Endodermal cell (in vitro differentiated cells): ENCODE measurements around the gene ZWILCH. TPM values are rescaled to one million over a fixed set of nuclear protein-coding genes. Genes with fewer than 3 reads are reported as not detected.

Source experiments
- DNase-seq: peaks from one replicate; pipeline ENCODE4 v3.0.0-alpha.2; 2017
- H3K27ac ChIP-seq: 2 replicates; pipeline ENCODE4 v1.5.1; 2013; ENCODE audit warnings: mild to moderate bottlenecking, low read depth, low read length, moderate library complexity
- H3K27me3 ChIP-seq: 2 replicates; pipeline ENCODE4 v1.6.1; 2013; ENCODE audit warnings: mild to moderate bottlenecking, low read length, moderate library complexity; ENCODE audit not compliant: insufficient read depth, control insufficient read depth, poor library complexity, severe bottlenecking
- H3K36me3 ChIP-seq: 2 replicates; pipeline ENCODE4 v1.7.0; 2013; ENCODE audit warnings: mild to moderate bottlenecking, low read length, moderate library complexity; ENCODE audit not compliant: control insufficient read depth, insufficient read depth
- H3K4me1 ChIP-seq: one replicate; pipeline ENCODE4 v1.7.0; 2013; ENCODE audit warnings: low read length; ENCODE audit not compliant: control insufficient read depth, insufficient read depth
- H3K4me3 ChIP-seq: 2 replicates; pipeline ENCODE4 v1.5.1; 2013; ENCODE audit warnings: mild to moderate bottlenecking, low read length, moderate library complexity
- H3K9ac ChIP-seq: 2 replicates; pipeline ENCODE4 v1.6.1; 2013; ENCODE audit warnings: mild to moderate bottlenecking, low read length, moderate library complexity; ENCODE audit not compliant: poor library complexity, severe bottlenecking; ENCODE audit errors: extremely low read depth
- H3K9me3 ChIP-seq: 2 replicates; pipeline ENCODE4 v1.6.1; 2013; ENCODE audit warnings: mild to moderate bottlenecking, low read length, moderate library complexity; ENCODE audit not compliant: control insufficient read depth
- H3K27ac Mint-ChIP-seq: 2 replicates; pipeline ENCODE4 v1.8.0; 2020; ENCODE audit warnings: mixed read lengths
- H3K27me3 Mint-ChIP-seq: 2 replicates; pipeline ENCODE4 v1.8.0; 2021; ENCODE audit warnings: mild to moderate bottlenecking, mixed read lengths; ENCODE audit not compliant: insufficient read depth
- H3K36me3 Mint-ChIP-seq: 2 replicates; pipeline ENCODE4 v1.8.0; 2020; ENCODE audit warnings: low read depth, mixed read lengths
- H3K4me1 Mint-ChIP-seq: 2 replicates; pipeline ENCODE4 v1.8.0; 2020; ENCODE audit warnings: mixed read lengths
- H3K4me3 Mint-ChIP-seq: 2 replicates; pipeline ENCODE4 v1.8.0; 2020; ENCODE audit warnings: mild to moderate bottlenecking, moderate library complexity, mixed read lengths
- H3K9me3 Mint-ChIP-seq: 2 replicates; pipeline ENCODE4 v1.8.0; 2020; ENCODE audit warnings: mild to moderate bottlenecking, mixed read lengths
- WGBS, 2 experiments: methylation state at CpG; one replicate each; pipeline versions ENCODE4 v1.1.5 to v1.1.7; 2013; ENCODE audit warnings: missing lambda C conversion rate in 2 of 2, mixed read lengths in 1 of 2; ENCODE audit not compliant: insufficient coverage in 1 of 2, insufficient read length in 1 of 2; 5-methylcytosine and 5-hydroxymethylcytosine counted together
- total RNA-seq, 2 donors: library from RNA; stranded (reverse); fragmentation: NEBNext Ultra II Directional in 1 of 2; extraction: Animal tissue kit (Norgen Biotek cat#: 25700) in 1 of 2; gene quantifications; 2 replicates in 1 of 2; 3 replicates in 1 of 2; pipeline ENCODE4 v1.2.1, GENCODE V29; 2021
- TF ChIP-seq, protein P1 (sequence below): fragments of 200-600 bp; sonication (generic); conservative IDR thresholded peaks from 2 replicates; pipeline ENCODE4 v1.5.0; 2021; ENCODE audit warnings: antibody characterized with exemption, mild to moderate bottlenecking

ZWILCH gene
- total RNA-seq, 2 donors from 2014 or later, result 37.3 to 44.2 TPM

DNA sequence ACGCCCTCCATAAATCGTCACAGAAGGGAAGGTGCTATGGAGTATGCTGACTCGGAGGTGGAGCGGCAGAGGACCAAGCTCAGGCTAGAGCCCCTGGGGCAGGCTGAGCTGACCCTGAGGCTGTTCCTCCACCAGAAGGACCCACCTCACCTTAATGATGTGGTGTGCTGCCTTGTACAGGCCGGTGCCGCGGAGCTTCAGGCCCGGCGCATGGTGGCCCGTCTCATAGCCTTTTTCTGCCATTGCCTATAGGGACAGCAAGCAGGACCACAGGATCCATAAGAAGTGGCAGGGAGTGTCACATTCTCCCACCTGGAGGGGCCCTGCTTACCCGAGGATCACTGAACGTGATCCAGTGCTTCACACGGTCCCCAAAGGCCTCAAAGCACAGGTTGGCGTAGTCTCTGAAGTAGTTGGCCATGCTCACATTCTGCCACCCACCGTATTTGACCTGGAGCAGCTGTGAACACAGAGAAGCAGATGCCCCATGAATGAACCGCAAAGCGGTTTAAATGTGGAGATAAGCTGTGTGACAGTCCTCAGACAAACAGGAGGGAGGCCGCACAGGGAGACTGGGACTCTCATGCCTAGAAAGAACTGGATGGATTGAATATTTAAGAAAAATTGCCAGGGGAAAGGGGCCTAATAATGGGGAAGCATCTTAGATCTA, 55.9 kb downstream of the ZWILCH start:
- TF ChIP-seq, protein P1, sequence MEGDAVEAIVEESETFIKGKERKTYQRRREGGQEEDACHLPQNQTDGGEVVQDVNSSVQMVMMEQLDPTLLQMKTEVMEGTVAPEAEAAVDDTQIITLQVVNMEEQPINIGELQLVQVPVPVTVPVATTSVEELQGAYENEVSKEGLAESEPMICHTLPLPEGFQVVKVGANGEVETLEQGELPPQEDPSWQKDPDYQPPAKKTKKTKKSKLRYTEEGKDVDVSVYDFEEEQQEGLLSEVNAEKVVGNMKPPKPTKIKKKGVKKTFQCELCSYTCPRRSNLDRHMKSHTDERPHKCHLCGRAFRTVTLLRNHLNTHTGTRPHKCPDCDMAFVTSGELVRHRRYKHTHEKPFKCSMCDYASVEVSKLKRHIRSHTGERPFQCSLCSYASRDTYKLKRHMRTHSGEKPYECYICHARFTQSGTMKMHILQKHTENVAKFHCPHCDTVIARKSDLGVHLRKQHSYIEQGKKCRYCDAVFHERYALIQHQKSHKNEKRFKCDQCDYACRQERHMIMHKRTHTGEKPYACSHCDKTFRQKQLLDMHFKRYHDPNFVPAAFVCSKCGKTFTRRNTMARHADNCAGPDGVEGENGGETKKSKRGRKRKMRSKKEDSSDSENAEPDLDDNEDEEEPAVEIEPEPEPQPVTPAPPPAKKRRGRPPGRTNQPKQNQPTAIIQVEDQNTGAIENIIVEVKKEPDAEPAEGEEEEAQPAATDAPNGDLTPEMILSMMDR, result no peak
- H3K4me3 ChIP-seq, result no peak overlapping the region
- no peak overlapping the region for H3K9ac ChIP-seq
- H3K36me3 ChIP-seq, result no peaks in the 10 kb centered on the region
- DNase-seq, result no peak
- Mint-ChIP-seq H3K4me1 (peaks cover 2% of the 10 kb centered on the region), H3K27me3 (no peaks in the 10 kb centered on the region), H3K9me3 (no peaks in the 10 kb centered on the region), H3K36me3 (no peaks in the 10 kb centered on the region), H3K4me3 (no peak overlapping the region), H3K27ac (no peak overlapping the region)
- H3K27ac ChIP-seq, result no peak overlapping the region
- peaks cover under 1% of the 10 kb centered on the region for H3K9me3 ChIP-seq
- peaks cover 3% of the 10 kb centered on the region for H3K4me1 ChIP-seq
- H3K27me3 ChIP-seq, result no peaks in the 10 kb centered on the region
- 93 to 99% methylated on average over 14 to 18 of the region's 18 CpGs for WGBS, 2 experiments

- 95 to 97% methylated on average over 4 of the region's 4 CpGs for WGBS, 2 experiments
- Histone ChIP-seq H3K36me3 (no peaks in the 10 kb centered on the region), H3K27ac (no peak overlapping the region), H3K9ac (no peak overlapping the region), H3K27me3 (no peaks in the 10 kb centered on the region), H3K4me3 (no peak overlapping the region), H3K9me3 (no peaks in the 10 kb centered on the region), H3K4me1 (peaks cover 3% of the 10 kb centered on the region)
- H3K27me3 Mint-ChIP-seq, result no peaks in the 10 kb centered on the region
- no peaks in the 10 kb centered on the region for H3K9me3 Mint-ChIP-seq
- H3K36me3 Mint-ChIP-seq, result no peaks in the 10 kb centered on the region
- TF ChIP-seq, protein P1, result no peak
- peaks cover 5% of the 10 kb centered on the region for H3K4me1 Mint-ChIP-seq
- DNase-seq, result no peak
- H3K27ac Mint-ChIP-seq, result no peak overlapping the region
- no peak overlapping the region for H3K4me3 Mint-ChIP-seq
These were observed 58.0 kb downstream of the ZWILCH start for GRCh38 chr15:66563126-66563525.

DNA sequence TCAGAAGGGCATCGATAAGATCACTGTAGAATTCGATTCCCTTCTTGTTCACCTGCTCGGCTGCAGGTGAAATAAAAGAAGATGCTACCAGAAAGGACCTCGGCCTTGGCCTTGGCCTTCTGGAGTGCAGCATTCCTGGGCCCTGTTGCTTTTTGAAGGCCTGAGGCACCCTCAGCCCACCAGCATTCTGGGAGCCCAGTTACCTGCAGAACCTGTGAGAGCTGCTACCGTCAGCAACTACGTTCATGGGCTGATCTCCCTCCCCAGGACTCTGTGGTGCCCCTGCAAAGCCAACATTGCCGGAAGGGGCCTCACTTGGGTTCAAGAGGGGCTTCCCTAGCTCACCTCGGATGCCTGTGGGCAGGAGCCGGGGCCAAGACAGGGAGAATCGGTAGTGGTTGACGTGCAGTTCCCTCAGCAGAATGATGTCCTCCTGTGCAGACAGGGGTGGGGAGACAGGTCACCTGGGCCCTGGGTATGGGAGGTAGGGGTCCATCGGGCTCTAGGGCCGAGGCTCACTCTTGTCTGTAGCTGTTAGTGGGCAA, 58.5 kb downstream of the ZWILCH start:
- Histone ChIP-seq H3K4me3 (no peak overlapping the region), H3K4me1 (peaks cover 3% of the 10 kb centered on the region), H3K27ac (no peak overlapping the region), H3K9ac (no peak overlapping the region), H3K27me3 (no peaks in the 10 kb centered on the region), H3K9me3 (no peaks in the 10 kb centered on the region), H3K36me3 (no peaks in the 10 kb centered on the region)
- 96 to 99% methylated on average over 7 to 13 of the region's 13 CpGs for WGBS, 2 experiments
- Mint-ChIP-seq H3K36me3 (no peaks in the 10 kb centered on the region), H3K9me3 (no peaks in the 10 kb centered on the region), H3K27me3 (no peaks in the 10 kb centered on the region), H3K4me1 (peaks cover 5% of the 10 kb centered on the region), H3K4me3 (no peak overlapping the region), H3K27ac (no peak overlapping the region)
- DNase-seq, result no peak
- TF ChIP-seq, protein P1, result no peak
